GM21619 (cell line): ENCODE measurements around the gene IGSF1.

Experiments
- ATAC-seq: cut with Tn5 transposase; IDR thresholded peaks from one replicate; pipeline ENCODE4 v1.9.1; 2021; ENCODE audit not compliant: unreplicated experiment

IGSF1 gene

GRCh38 chrX:131288738-131289511, at the start of gene IGSF1:
Gene IGSF1, minus strand, starts transcription at chrX:131289306. Its CDS starts 2,632 bp downstream, at chrX:131286674.
- ATAC-seq: no peak

GRCh38 chrX:131332331-131332730, 43.2 kb upstream of the IGSF1 start:
- no peak for ATAC-seq

GRCh38 chrX:131331152-131331551, 42.0 kb upstream of the IGSF1 start:
- ATAC-seq: no peak

GRCh38 chrX:131330735-131331134, 41.6 kb upstream of the IGSF1 start:
- ATAC-seq: no peak

GRCh38 chrX:131322651-131323050, 33.5 kb upstream of the IGSF1 start:
- no peak for ATAC-seq

- no peak for ATAC-seq
Observed at GRCh38 chrX:131317326-131317725, 28.2 kb upstream of the IGSF1 start.

- no peak for ATAC-seq
Observed at GRCh38 chrX:131316260-131316659, 27.2 kb upstream of the IGSF1 start.

GRCh38 chrX:131308980-131309379, 19.9 kb upstream of the IGSF1 start:
- no peak for ATAC-seq

GRCh38 chrX:131306601-131307000, 17.5 kb upstream of the IGSF1 start:
- ATAC-seq: no peak

GRCh38 chrX:131305926-131306325, 16.8 kb upstream of the IGSF1 start:
- no peak for ATAC-seq

GRCh38 chrX:131302701-131303100, 13.6 kb upstream of the IGSF1 start:
- no peak for ATAC-seq

- no peak for ATAC-seq
Observed at GRCh38 chrX:131301155-131301554, 12.0 kb upstream of the IGSF1 start.

GRCh38 chrX:131298846-131299245, 9.7 kb upstream of the IGSF1 start:
- no peak for ATAC-seq

- no peak for ATAC-seq
Observed at GRCh38 chrX:131298036-131298435, 8.9 kb upstream of the IGSF1 start.

- ATAC-seq: no peak
Observed at GRCh38 chrX:131289527-131289926, 421 bp upstream of the IGSF1 start.

- ATAC-seq: no peak
Observed at GRCh38 chrX:131288188-131288587, 918 bp downstream of the IGSF1 start.

- ATAC-seq: no peak
Observed at GRCh38 chrX:131287560-131288179, 1.4 kb downstream of the IGSF1 start.

GRCh38 chrX:131279617-131280016, 9.5 kb downstream of the IGSF1 start:
- no peak for ATAC-seq

- no peak for ATAC-seq
Observed at GRCh38 chrX:131279197-131279596, 9.9 kb downstream of the IGSF1 start.

GRCh38 chrX:131277543-131278136, 11.5 kb downstream of the IGSF1 start:
- ATAC-seq: no peak

- no peak for ATAC-seq
Observed at GRCh38 chrX:131273011-131273410, 16.1 kb downstream of the IGSF1 start.

GRCh38 chrX:131271826-131272225, 17.3 kb downstream of the IGSF1 start:
- ATAC-seq: no peak
